ENCODE results near the gene THTPA. TPM values are rescaled to one million over a fixed set of nuclear protein-coding genes. Genes with fewer than 3 reads are reported as not detected.
A peak's percentile ranks its signal among the peaks of the same experiment; 100 is the strongest.

THTPA gene
- total and polyA plus RNA-seq, 2 of the 13 experiments (the other 11 are each of a cell fraction or from before 2014, with no cell fraction given) = 7.4 to 8.7 TPM

GRCh38 chr14:23601845-23602180, 45.7 kb downstream of the THTPA start:
- ChIA-PET POLR2A (interaction anchor here (0.7 to 10.5 kb wide), 16 partner anchors 9 to 507 kb away, joined by 3 to 267 read pairs (median 4); partner anchors contain the start of genes ACIN1, AP1G2, C14orf119 and DHRS2), CTCF (ENCODE audit: low intra/inter-chr PET ratio, low total read pairs) (no interaction called here)
- 50% methylated on average over 1 of the region's 1 CpG for WGBS (ENCODE audit: low lambda C conversion rate)
- FAIRE-seq (no peak), DNase-seq (ENCODE audit: low spot score) (peak; percentile 66), ATAC-seq (peak; percentile 61)
- Histone ChIP-seq H3K79me2 (ENCODE audit: insufficient read depth, low read length) (no peaks in the 10 kb centered on the region), H3K9ac (ENCODE audit: insufficient read depth, low read depth, low read length) (peak overlapping the region; percentile 49), H3K9me3 (ENCODE audit: low read length) (peaks cover 8% of the 10 kb centered on the region; the same call in 1 of the 2 replicates), H3K4me3 (replicated peaks in 1 of 3; ENCODE audit: insufficient read depth in 1 of 3, low read depth in 2 of 3, low read length in 3 of 3) (0 out of 6 replicates have a peak overlapping the region, but pooled peaks of 1 of the 3 experiments have one; percentile 2), H2AFZ (ENCODE audit: low read length) (no peak overlapping the region), H3K27me3 (ENCODE audit: control insufficient read depth in 1 of 2, insufficient read depth in 2 of 2, low read length in 2 of 2) (no peaks in the 10 kb centered on the region), H4K20me1 (ENCODE audit: insufficient read depth, low read length) (no peaks in the 10 kb centered on the region), H3K4me1 (ENCODE audit: insufficient read depth, low read length) (peaks cover 64% of the 10 kb centered on the region), H3K27ac (ENCODE audit: extremely low read length, insufficient read depth, low read length) (peak overlapping the region; percentile 61), H3K4me2 (ENCODE audit: low read depth, low read length) (peak overlapping the region; percentile 51), H3K36me3 (replicated peaks in 1 of 2; ENCODE audit: control insufficient read depth in 1 of 2, insufficient read depth in 2 of 2, low read length in 2 of 2) (no peaks in the 10 kb centered on the region)
- intact Hi-C loops (cut with micrococcal nuclease; ENCODE audit: unreplicated experiment) (loop anchor here (1.0 kb wide), 1 partner anchor 8 kb away; no protein-coding TSS in a partner anchor), in situ Hi-C loops (cut with HindIII; ENCODE audit: extremely low pct_ligation_motif_present, low pct_unique_long_range_greater_than_20kb) (no loop called here)
- BruUV-seq (replicated peaks) = no TSS peak
- TF ChIP-seq DMAP1 (CRISPR knock-in tag; IDR thresholded peaks at IDR 0.05) = 0 out of 2 replicates have a peak, but pooled peaks have one; percentile 15
- TF ChIP-seq WIZ (CRISPR knock-in tag; IDR thresholded peaks at IDR 0.05) = no peak
- TF ChIP-seq SYNCRIP (IDR thresholded peaks at IDR 0.05; ENCODE audit: insufficient read depth, low read depth, low read length) = no peak
- TF ChIP-seq ZNF879 (CRISPR knock-in tag; IDR thresholded peaks at IDR 0.05) = 0 out of 2 replicates have a peak, but pooled peaks have one; percentile 49
- TF ChIP-seq ARNT2 (CRISPR knock-in tag; IDR thresholded peaks at IDR 0.05; ENCODE audit: low read depth) = peak; percentile 9; the same call in 1 of the 2 replicates
- 0 out of 2 replicates have a peak, but pooled peaks have one; percentile 11 for TF ChIP-seq NR2C2 (CRISPR knock-in tag; IDR thresholded peaks at IDR 0.05; ENCODE audit: borderline replicate concordance)
- peak; percentile 2 for TF ChIP-seq ZNF441 (CRISPR knock-in tag; IDR thresholded peaks at IDR 0.05; ENCODE audit: borderline replicate concordance)
- peak; percentile 15; the same call in 1 of the 2 replicates for TF ChIP-seq TRAFD1 (CRISPR knock-in tag; IDR thresholded peaks at IDR 0.05; ENCODE audit: borderline replicate concordance)
- TF ChIP-seq SNAI1 (CRISPR knock-in tag; IDR thresholded peaks at IDR 0.05; ENCODE audit: borderline replicate concordance) = 0 out of 2 replicates have a peak, but pooled peaks have one; percentile 4
- no peak for TF ChIP-seq GTF3A (CRISPR knock-in tag; conservative IDR thresholded peaks at IDR 0.05)
- TF ChIP-seq RBM22 (optimal IDR thresholded peaks at IDR 0.05; ENCODE audit: low read length) = no peak
- peak; percentile 31 for TF ChIP-seq ZFX (CRISPR knock-in tag; IDR thresholded peaks at IDR 0.05; ENCODE audit: low read depth)
- 0 out of 2 replicates have a peak, but pooled peaks have one; percentile 7 for TF ChIP-seq FOXO1 (CRISPR knock-in tag; IDR thresholded peaks at IDR 0.05)
- TF ChIP-seq FOXA1 (IDR thresholded peaks at IDR 0.05) = no peak
- TF ChIP-seq FOXA1 (CRISPR knock-in tag; IDR thresholded peaks at IDR 0.05) = peak; percentile 45; the same call in 1 of the 2 replicates
- 0 out of 2 replicates have a peak, but pooled peaks have one; percentile 63 for TF ChIP-seq ZNF772 (CRISPR knock-in tag; IDR thresholded peaks at IDR 0.05)
- peak; percentile 2; the same call in 1 of the 2 replicates for TF ChIP-seq PHF21A (CRISPR knock-in tag; IDR thresholded peaks at IDR 0.05)
- no peak for TF ChIP-seq CSRNP2 (CRISPR knock-in tag; conservative IDR thresholded peaks at IDR 0.05; ENCODE audit: low read depth)
- 0 out of 2 replicates have a peak, but pooled peaks have one; percentile 10 for TF ChIP-seq CBX5 (CRISPR knock-in tag; IDR thresholded peaks at IDR 0.05; ENCODE audit: borderline replicate concordance)
- TF ChIP-seq SIX1 (CRISPR knock-in tag; IDR thresholded peaks at IDR 0.05; ENCODE audit: borderline replicate concordance) = peak; percentile 49; the same call in 1 of the 2 replicates
- TF ChIP-seq HMG20A (CRISPR knock-in tag; IDR thresholded peaks at IDR 0.05; ENCODE audit: borderline replicate concordance) = no peak

Measured in HepG2 (cell line).